GM19463 (cell line): ENCODE data around the gene RCC1.
A peak's percentile ranks its signal among the peaks of the same experiment; 100 is the strongest.
"Not testable (repeated sequence)": the region's sequence is repeated elsewhere in the genome, so short reads cannot be mapped to it uniquely, and the experiment has no call there.

Experiments used
- ATAC-seq: cut with Tn5 transposase; IDR thresholded peaks from one replicate; pipeline ENCODE4 v1.9.1; 2021; ENCODE audit warnings: mild to moderate bottlenecking, moderate library complexity; ENCODE audit not compliant: unreplicated experiment

Gene RCC1

GRCh38 chr1:28541414-28542015, 35.7 kb downstream of the RCC1 start:
- ATAC-seq, result not testable (repeated sequence)

GRCh38 chr1:28545246-28545628, 39.4 kb downstream of the RCC1 start:
- ATAC-seq, result no peak

- ATAC-seq, result no peak
Measured at GRCh38 chr1:28548318-28548717, 42.5 kb downstream of the RCC1 start.

- no peak for ATAC-seq
Measured at GRCh38 chr1:28551381-28551780, 45.5 kb downstream of the RCC1 start.

GRCh38 chr1:28552758-28553663, 47.2 kb downstream of the RCC1 start, which contains the start of gene TRNAU1AP:
Gene TRNAU1AP (plus strand): TSS chr1:28553085. CDS start chr1:28553111, 26 bp downstream.
- ATAC-seq, result peak; percentile 90

- ATAC-seq, result no peak
Measured at GRCh38 chr1:28560886-28561285, 55.0 kb downstream of the RCC1 start.

- no peak for ATAC-seq
Measured at GRCh38 chr1:28564310-28564709, 58.5 kb downstream of the RCC1 start.

- ATAC-seq, result no peak
Measured at GRCh38 chr1:28565040-28565439, 59.2 kb downstream of the RCC1 start.

GRCh38 chr1:28565726-28566125, 59.9 kb downstream of the RCC1 start:
- ATAC-seq, result no peak

GRCh38 chr1:28566931-28567330, 61.1 kb downstream of the RCC1 start:
- ATAC-seq, result no peak

GRCh38 chr1:28571911-28572310, 66.1 kb downstream of the RCC1 start:
- no peak for ATAC-seq

GRCh38 chr1:28572891-28573290, 67.0 kb downstream of the RCC1 start:
- not testable (repeated sequence) for ATAC-seq

- no peak for ATAC-seq
Measured at GRCh38 chr1:28573564-28573963, 67.7 kb downstream of the RCC1 start.

GRCh38 chr1:28577052-28577678, 71.3 kb downstream of the RCC1 start:
- no peak for ATAC-seq

GRCh38 chr1:28577738-28578536, 72.1 kb downstream of the RCC1 start:
- no peak for ATAC-seq

GRCh38 chr1:28578696-28579218, 72.9 kb downstream of the RCC1 start:
- no peak for ATAC-seq

- no peak for ATAC-seq
Measured at GRCh38 chr1:28579401-28579800, 73.6 kb downstream of the RCC1 start.

GRCh38 chr1:28580722-28581530, 75.1 kb downstream of the RCC1 start:
- ATAC-seq, result peak; percentile 3

- ATAC-seq, result peak; percentile 86
Measured at GRCh38 chr1:28581531-28582247, 75.8 kb downstream of the RCC1 start.
